GM19240 (cell line): ENCODE measurements around the gene RPP25L.

Experiments used
- DNase-seq: peaks from one replicate; pipeline ENCODE4 v3.0.0; 2011; ENCODE audit warnings: low spot score; ENCODE audit not compliant: insufficient read length

RPP25L gene

DNA sequence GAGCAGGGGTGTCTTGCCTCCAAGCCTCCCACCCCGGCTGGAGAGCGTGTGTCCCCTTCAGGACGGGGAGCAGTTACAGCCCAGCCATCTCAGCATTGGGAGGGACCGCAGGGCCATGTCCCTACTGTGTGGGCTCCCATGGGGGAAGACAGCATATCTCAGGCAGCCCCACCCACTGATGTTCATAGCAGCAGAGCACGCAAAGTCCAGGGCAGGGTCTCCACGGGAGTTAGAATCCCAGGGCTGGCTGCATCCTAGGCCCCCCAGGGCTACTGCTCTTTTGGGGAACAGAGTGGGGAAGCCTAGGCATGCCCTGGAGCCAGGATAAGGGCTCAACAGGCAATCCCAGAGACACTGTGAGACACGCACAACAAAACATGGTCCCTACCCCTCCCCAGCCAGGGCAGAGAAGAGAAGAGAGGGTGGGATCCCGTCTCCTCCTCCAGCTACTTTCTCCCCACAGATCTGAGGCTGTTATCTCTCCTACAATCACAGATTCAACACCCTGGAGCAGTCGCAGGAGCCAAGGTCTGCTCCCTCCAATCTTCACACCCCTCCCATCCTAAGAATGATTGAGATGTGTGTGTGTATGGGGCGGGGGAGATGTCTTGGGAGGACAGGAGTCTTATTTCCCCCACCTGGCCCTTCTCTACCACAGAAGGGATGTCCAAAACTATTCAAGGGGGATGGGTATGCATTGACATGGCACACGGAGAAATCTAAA is 25.8 kb downstream of the RPP25L start:
- no peak for DNase-seq

DNA sequence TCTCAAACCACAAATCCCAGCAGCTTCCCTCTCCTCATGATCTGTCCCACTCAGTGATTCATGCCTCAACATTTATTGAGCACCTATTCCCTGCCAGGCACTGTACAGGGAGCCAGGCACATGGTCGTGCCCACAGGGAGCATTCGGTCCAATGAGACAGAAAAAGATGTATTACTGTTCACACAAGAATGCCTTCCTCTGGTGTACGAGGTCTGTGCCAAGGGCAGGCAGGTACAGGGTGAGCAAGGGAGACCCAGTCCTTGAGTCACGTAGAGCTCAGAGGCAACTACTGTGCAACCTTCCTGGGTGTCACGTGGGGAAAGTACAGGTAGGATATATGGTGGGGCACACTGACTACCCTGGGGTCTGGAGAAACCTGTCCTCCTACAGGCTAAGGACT is 26.9 kb downstream of the RPP25L start:
- no peak for DNase-seq

DNA sequence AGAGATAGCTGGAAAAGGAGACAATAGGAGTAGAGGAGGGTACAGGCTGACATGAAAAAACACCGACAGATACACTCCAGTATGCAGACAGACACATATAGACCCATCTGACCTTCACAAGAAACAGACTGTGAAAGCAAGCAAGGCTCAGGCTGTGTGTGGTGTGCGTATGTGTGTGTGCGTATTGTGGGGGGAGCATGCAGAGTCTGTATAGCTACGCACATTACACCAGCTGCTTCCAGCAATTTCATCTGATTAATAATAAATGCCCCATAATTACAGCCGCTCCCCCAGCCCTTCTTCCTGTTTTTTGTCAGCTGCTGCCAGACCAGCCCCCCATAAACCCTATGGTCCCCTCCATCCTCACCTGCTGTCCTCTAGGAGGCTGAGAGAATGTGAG is 29.1 kb downstream of the RPP25L start:
- no peak for DNase-seq

DNA sequence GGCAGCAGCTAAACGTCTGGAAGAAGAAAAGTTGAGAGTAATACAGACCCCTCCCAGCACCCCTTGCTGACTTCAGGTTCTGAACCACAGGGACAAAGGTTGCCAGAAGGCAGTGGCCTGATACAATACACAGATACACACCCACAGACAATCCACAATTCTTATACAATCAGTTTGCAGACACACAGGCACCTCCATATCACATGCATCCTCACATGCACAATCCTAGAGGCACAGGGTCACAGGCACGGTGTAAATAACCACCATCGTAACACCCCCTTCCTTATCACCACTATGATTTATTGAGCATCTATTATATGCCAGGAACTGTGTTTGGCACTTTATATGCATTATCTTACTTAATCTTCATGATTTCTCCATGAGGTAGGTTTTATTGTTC is 30.6 kb downstream of the RPP25L start:
- no peak for DNase-seq

DNA sequence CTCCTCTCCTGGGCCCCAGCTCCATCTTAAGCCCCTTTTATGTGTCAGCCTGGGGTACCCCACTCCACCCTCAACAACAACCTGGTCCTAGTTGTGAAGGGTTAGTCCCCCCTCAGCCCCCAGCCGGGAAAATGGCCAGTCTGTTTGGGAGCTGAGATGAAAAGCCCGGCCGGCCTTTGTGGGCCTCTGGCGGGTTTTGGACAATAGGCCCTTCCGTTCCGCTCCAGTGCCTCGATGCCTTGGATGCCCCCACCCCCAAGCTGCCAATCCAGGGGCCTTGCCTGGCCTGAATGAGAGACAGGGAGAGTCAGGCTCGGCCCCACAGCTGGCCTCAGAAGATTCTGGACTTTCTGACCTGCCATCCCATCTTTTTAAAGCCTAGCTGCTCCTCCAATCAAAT is 31.5 kb downstream of the RPP25L start:
- DNase-seq: no peak

DNA sequence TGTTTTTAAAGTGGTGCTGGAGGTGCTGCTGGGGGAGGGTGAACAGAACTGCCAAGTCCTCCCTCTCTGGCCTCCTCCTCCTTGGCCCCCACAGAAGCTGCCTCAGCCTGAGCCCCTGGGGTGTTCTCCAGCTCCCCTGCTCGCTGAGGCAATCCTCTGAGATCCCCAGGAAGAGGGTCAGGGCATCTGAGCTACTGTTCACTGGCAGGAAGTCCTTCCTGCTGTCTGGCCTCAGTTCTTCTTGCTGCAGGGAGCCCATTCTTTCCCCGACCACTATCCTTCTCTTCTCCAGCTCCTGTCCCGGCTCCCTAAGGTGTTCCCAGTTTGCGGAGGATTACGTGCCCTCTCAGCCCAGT is 32.1 kb downstream of the RPP25L start:
- DNase-seq: no peak

DNA sequence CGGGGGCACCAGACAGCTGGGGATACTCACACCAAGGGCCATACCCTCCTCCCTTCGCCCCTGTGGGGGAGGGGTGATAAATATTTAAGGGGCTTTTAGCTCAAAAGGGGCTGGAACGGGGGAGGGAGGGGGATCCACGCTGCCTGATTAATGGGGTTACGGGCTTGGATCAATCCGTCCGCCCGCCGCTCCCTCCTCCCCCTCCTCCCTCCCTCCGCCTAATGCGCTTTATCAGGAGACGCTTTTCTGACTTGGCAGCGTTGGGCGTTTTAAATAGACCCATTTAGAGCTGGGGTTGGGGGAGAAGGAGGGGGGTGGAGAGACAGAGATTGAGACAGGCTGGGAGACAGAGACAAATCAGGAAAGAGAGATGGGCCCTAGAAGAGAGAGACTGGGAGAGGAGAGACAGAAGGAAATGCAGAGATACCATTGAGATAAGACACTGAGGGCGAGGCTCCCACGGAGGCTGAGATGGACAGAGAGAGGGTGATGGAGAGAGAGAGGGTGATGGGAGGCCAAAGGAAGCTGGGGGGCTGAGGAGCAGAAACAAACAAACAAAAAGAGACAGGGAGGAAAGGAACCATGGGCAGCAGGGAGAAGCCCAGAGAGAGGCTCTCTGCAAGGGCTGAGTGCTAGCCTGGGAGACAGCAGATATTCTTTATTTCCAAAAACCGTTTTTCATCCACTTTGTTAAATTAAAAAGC is 32.6 kb downstream of the RPP25L start:
- DNase-seq: no peak

DNA sequence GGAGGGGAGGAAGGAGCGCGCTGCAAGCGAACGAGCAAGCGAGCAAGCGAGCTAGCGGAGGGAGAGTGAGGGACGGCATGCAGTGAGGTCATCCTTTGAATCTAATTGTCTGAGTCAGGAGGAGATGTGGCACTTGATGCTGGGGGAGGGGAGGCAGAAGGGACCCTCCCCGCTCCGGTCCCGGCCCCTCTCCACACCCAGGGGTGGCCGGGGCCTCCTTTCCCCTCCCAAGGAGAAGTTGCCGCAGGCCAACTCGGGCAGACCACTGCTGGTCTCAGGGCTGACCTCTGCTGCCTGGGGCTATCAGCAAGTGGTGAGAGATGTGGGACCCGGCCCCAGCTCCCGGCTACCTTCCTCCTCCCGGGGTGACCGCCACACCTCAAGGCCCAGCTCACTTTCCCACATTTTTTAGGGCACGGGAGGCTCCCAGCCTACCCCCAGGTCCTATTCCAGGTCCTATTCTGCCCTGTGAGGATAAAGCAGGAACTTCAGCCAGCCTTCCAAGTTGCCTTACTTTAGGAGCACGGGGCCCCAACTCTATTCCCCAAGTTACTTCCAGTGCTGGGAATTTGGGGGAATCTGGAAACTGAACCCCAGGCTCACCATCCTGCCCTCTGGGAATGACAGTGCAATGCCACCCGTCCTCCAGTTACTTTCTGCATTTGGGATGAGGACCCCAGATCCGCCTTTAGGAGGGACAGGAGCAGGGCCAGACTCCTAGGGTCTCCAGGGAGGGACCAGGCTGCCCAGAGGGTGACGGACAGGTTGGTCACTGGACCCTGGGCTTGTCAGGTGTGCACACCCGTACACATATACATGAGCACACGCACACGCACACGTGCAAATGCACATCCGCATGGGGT is 33.4 kb downstream of the RPP25L start:
- no peak for DNase-seq

DNA sequence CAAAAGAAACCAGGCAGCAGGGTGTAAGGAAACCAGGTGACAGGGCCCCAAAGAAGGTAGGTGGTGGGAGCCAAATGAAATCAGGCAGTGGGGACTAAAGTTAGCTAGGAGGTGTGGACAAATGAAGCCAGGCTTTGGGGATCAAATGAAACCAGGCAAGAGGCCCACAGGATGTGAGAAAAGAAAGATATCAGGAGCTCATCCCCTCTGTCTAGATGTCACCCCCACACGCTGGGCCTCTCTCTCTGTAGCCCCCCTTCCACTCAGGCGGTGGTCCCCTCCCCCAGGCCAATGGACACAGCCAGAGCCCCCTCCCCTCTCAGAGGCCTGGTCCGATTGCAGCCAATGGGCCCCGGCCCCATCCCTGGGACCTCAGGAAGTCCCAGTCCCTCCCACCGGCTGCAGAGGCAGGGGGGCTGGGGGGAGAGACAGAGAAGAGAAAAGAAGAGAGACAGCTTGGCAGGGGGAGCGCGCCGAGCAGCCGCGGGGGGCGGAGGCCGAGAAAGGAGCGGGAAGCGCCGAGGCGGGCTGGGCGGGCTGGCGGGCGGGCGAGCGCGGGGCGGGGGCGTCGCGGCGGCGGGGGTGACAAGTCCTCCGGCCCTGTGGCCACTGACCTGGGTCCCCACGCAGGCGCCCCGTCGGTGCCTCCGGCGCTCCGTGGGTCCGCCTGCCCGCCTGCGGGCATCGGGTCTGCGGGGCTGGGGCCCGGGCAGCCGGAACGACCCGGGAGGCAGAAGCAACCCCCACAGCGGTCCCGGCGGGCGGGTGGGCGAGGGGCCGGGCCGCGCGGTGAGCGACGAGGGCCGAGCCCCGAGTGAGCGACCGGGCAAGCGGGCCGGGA is 34.3 kb downstream of the RPP25L start:
- no peak for DNase-seq

DNA sequence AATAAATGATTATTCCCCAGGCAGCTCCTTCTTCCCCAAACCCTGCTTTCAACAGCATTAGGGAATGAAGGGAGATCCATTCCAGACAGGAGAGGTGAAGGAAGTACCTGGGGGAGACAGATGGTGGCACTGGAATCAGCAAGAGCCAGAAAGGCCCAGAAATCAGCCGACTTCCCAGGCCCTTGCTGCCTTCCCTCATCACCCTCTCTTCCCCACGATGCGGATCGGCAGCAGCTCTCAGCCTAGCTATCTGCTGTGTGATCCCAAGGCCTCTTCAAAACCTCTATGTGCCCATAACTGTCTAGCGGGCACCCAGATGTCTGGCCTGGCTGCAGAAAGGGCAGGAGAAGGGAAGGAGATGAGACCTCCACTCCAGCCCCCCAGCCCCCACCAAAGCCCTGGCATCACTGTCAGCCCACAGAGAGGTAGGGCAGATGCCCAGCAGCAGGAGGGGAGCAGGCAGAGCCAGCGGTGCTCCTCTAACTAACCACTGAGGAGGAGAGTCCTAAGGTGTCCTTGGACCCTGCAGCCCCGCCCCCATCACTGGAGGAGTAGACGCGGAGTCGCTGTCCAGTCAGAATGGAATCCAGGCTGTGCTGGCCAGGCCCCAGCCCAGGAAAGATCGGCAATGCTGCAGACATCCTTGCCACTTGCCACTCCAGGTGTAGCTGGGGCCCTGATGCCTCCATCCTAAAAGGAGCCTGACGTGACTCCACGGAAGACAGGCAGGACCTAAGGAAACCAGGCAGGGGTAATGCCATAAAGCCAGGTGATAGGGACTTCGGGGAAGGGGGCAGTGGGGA is 35.1 kb downstream of the RPP25L start:
- DNase-seq: no peak

DNA sequence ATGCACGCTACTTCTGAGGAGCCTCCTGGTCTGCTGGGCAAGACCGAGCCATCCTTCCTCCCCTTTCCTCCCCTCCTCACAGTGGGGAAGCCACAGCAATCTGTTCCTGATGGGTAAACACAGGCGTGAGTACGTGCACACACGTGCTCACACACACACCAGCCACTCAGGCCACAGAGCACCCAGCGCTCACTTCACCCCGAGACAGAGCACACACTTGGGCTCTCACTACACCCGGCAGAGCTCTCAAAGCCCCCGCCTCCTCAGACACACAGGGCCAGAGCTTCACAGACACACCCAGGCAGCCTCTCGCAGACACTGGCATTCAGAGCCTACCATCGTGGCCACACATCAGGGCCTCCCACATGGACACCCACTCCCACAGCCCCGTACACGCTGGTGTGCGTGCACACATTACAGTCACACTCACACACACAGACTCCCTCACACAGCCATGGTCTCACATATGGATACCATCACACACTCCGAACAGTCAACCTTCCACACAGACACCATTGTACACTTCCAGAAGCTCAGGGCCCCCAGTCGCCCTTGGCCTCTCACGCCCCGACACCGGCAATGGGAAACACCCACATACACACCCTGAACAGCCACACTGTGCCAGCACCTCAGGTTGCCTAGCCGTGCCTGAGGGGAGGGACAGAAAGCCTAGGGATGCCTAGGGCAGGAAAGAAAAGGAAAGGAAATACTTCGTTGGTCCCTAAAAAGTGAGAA is 35.9 kb downstream of the RPP25L start:
- no peak for DNase-seq

DNA sequence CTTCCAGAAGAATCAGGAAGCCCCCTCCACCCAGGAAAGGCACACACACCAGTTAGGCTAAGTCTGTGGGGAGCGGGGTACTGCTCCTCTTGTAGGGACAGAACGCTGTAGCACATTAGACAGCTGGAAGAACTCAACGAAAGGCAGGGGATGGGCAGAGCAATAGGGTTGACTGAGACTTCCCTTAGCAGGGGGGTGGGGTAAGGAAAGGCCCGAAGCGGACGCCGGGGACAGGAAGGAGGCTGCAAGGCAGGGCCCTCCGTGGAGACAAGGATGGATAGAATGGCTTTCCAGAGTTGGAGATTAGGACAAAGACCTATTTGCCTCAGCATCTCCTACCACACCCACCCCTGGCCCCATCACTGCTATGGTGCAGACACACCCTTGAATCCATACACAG is 36.7 kb downstream of the RPP25L start:
- no peak for DNase-seq

DNA sequence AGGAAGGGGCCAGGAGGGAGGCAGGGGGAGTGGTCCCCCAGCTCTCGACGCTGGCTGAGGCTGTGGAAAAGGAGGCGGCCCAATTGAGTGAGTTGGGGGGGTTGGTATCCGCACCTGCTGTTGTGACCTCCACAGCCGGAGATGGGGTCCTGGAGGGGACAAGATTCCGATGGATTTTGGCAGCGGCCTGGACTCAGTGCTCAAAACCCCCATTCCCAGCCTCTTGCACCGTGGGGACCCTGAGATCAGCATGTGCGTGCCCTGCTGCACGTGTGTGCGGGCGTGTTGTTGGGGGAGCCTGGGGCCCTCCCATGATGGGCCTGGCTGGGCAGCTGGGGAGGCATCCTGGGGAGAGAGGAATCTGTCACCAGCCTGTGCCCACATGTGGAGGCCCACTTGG is 37.3 kb downstream of the RPP25L start:
- no peak for DNase-seq

DNA sequence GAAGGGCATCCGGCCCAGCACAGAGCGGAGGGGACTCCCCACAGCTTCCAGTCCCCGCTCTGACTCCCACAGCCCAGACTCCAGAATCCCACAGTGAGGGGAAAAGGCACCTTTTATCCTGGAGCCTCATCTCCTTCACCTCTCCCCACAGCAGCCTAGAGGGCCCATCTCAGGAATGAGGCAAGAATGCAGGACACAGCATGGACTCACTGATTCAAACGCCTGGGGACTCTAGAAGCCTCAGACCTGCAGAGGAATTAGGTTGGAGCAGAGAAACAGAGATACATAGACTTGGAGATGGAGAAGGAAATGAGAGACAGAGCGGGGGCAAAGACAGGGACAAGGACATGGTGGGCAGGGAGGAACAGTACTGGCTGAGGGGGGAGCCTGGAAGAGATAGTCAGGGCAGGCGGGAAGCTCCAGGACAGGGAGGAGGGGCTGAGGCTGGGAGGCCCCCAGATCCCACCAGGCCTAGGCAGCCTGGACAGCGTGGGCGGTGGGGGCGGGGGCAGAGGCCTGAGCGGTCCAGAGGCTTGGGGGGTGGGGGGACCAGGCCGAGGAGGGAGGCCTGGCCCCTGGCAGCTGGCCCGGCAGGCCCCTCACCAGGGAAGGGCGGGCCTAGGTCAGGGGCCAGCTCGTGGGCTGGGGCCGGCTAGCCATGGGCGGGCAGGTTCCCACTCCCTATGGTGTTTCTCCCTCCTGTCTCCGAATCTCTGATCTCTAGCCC is 38.1 kb downstream of the RPP25L start:
- no peak for DNase-seq

DNA sequence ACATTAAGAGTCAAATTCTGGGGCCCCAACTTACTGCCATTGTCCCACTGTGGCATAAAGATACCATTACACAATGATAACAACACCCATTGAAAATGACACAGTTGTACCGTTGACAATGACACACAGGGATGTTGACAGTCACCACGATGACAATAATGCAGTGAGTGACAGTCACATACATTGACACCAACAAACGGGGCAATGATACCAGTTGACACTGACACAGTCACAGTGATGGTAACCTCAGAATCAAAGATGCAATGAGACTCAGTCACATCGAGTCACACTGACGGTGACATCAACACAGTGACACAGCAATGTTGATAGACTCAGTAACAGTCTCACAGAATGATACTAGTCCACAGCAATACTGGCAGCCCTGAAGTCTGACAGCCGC is 39.3 kb downstream of the RPP25L start:
- no peak for DNase-seq

DNA sequence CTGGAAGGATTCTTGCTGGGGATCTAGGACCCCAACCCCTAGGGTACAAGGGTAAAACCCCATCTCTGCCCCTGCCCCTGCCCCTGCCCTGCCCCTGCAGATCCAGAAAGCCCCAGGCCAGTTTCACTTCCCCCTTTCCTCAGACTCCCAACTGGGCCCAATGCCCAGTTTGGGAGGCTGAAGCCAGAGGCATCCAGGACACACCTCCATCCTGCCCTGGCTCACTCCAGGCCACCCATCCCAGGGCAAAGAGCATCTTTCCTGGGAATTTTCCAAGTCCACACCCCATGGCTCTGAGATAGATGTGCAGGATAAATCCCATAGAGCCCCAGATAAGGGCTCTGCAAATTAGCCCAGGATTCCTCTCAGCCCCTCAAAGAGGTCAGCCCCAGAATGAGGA is 39.8 kb downstream of the RPP25L start:
- no peak for DNase-seq

DNA sequence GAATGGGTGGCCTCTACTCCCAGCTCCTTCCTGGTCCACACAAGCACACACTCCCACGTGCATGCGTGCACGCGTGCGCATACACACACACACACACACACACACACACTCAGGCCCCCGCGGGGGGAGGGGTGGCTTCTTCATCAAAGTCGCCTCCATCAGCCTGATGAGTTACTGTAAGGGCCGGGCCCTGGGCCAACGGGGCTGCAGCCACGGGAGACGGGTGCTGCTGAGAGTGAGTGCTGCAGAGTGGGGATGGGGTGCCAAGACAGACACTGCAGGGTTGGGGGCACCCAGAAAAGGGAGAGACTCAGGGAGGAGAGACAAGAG is 40.5 kb downstream of the RPP25L start:
- DNase-seq: no peak

DNA sequence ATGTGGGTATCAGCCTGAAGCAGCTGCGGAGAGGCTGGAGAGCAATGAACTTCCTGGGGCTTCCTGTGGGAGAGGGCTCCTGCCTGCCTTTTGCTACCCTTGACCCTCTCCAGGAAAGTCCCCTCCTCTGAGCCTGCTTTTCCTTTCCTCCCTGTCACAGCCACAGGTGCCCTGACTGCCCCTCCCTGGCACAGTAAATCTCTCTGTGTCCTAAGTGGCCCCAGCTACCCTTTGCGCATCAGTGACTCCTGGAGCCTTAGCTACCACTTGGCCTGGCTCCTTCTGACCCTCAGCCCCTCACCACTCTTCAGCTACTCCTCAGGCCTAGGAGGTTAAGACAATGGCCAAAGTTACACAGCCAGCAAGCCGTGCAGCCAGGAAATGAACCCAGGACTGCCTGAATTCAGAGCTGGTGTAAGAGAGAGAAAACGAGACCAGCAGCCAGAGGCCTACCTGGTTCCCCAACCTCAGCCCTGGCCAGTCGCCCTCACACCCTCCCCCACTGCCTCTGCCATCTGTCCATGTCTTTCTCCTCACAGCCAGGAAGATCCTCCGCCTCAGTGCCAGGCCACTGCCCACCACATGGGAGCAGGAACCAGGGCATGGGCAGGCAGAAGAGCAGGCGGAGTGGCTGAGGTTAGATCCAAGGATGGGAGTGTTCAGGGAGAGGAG is 41.0 kb downstream of the RPP25L start:
- DNase-seq: no peak

DNA sequence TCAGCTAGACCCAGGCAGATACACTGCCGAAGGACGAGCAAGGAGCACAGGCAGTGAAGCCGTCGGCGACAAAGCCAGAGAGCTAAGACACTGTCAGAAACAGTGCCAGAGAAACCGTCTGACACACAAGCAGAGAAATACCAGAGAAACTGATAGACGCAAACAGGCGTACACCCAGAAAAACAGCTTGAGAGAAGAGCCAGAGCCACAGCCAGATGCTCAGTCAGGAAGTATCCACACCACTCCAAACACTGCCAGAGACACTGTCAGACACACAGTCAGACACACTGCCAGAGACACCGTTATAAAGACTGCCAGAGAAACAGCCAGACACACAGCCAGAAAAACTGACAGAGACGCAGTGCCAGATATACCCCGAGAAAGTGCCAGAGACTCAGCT is 41.5 kb downstream of the RPP25L start:
- DNase-seq: no peak
